Heart right ventricle (tissue), 16 donors: ENCODE data around the gene CHRM2. TPM values are rescaled to one million over a fixed set of nuclear protein-coding genes. Genes with fewer than 3 reads are reported as not detected.

Source experiments
- ATAC-seq, 8 donors: fragments of 200-7000 bp; cut with Tn5 transposase; one replicate each; pipeline ENCODE4 v1.9.1; 2020; ENCODE audit warnings: mild to moderate bottlenecking in 8 of 8, moderate library complexity in 8 of 8, moderate number of reproducible peaks in 1 of 8
- DNase-seq, 2 donors: peaks; one replicate each; pipeline ENCODE4 v3.0.0-alpha.2; 2020
- H3K27ac ChIP-seq, 10 donors: fragments of 200-600 bp; sonication (generic) in 2 of 10; one replicate each; pipeline versions ENCODE4 v1.5.0 to v1.8.0; 2020 to 2022; ENCODE audit warnings: mild to moderate bottlenecking in 3 of 10
- H3K27me3 ChIP-seq, 7 donors: fragments of 200-600 bp; one replicate each; pipeline ENCODE4 v1.8.0; 2021 to 2022; ENCODE audit warnings: mild to moderate bottlenecking in 2 of 7
- H3K36me3 ChIP-seq, 9 donors: fragments of 200-600 bp; sonication (generic) in 1 of 9; one replicate each; pipeline versions ENCODE4 v1.5.0 to v1.8.0; 2020 to 2022; ENCODE audit warnings: mild to moderate bottlenecking in 2 of 9
- H3K4me1 ChIP-seq, 9 donors: fragments of 200-600 bp; sonication (generic) in 1 of 9; one replicate each; pipeline versions ENCODE4 v1.5.0 to v1.8.0; 2020 to 2022; ENCODE audit warnings: mild to moderate bottlenecking in 4 of 9
- H3K4me3 ChIP-seq, 10 donors: fragments of 200-600 bp; sonication (generic) in 2 of 10; one replicate each; pipeline versions ENCODE4 v1.5.0 to v1.8.0; 2020 to 2022; ENCODE audit warnings: mild to moderate bottlenecking in 7 of 10, moderate library complexity in 2 of 10
- H3K9me3 ChIP-seq, 11 donors: fragments of 200-600 bp in 10 of 11; sonication (generic) in 2 of 11; one replicate each; pipeline versions ENCODE4 v1.5.0 to v1.8.0; 2013 to 2022; ENCODE audit warnings: mild to moderate bottlenecking in 2 of 11, control low read depth in 1 of 11, moderate library complexity in 1 of 11
- WGBS, 2 donors: extraction: QIAGEN DNeasy Blood & Tissue Kit; methylation state at CpG; one replicate each; pipeline ENCODE4 v1.1.7; 2013; ENCODE audit warnings: inconsistent platforms in 1 of 2; 5-methylcytosine and 5-hydroxymethylcytosine counted together
- intact Hi-C, 10 donors: fragments of 100-400 bp; cut with DNase I; formaldehyde crosslinking; loops; one replicate each; pipeline versions ENCODE4 v1.11.1 to v1.14.2; 2022
- polyA plus RNA-seq, 2 donors: library from polyadenylated mRNA; stranded (reverse); fragments of 200-250 nt; gene quantifications; one replicate each; pipeline ENCODE4 v1.2.3, GENCODE V29; 2013
- total RNA-seq, 10 donors: library from RNA; stranded (reverse); fragmentation: NEBNext Ultra II Directional in 3 of 10; extraction: Animal tissue kit (Norgen Biotek cat#: 25700) in 3 of 10; gene quantifications; one replicate each; pipeline versions ENCODE4 v1.2.1 to v1.2.4, GENCODE V29; 2021 to 2023
- TF ChIP-seq, protein P1 (sequence below), 9 donors: fragments of 200-600 bp; sonication (generic) in 2 of 9; IDR thresholded peaks; one replicate each; pipeline versions ENCODE4 v1.5.0 to v1.8.0; 2021 to 2022; ENCODE audit warnings: antibody characterized with exemption in 9 of 9, mild to moderate bottlenecking in 5 of 9, moderate library complexity in 1 of 9
- donor health status: Arrhythmogenic right ventricular cardiomyopathy.
- donor health status: ischemic (EF 13 %, LVEDD 7.1; RV severe dilation, severe dysfunction).
- donor health status: healthy with polysubstance abuse.
- donor health status: DM: no; HTN: yes; CAD: no.
- donor health status: DM: no; HTN: no; CAD: no.
- donor health status: ischemic (EF 25% LVEDD 6.9; RV normal size, moderate dysfunction).
- donor health status: ischemic (EF 25% LVEDD 5.7; RV mildly dilated, moderate dysfunction).
- donor health status: healthy.
- donor health status: DM: yes; HTN: yes; CAD: no.
- donor health status: Ischemic cardiomyopathy.
- donor health status: ischemic (EF 35%, LVEDD 5.7; RV mildly dilated, moderate dysfunction).
- donor health status: nonischemic (EF 11% LVEDD 7.7; RV severe dilation, severe dysfunction).
- donor health status: DM: yes; HTN: yes; CAD: no.
- donor health status: PGD.
- donor health status: ischemic (EF 29% LVEDD 5.4; RV normal size, mild dysfunction).
- donor health status: nonischemic (EF 23%, LVEDD 6.1; RV moderate dilation, normal function).

Gene CHRM2
- total and polyA plus RNA-seq, 12 donors: 11.7 to 108 (median 69.7) TPM

DNA sequence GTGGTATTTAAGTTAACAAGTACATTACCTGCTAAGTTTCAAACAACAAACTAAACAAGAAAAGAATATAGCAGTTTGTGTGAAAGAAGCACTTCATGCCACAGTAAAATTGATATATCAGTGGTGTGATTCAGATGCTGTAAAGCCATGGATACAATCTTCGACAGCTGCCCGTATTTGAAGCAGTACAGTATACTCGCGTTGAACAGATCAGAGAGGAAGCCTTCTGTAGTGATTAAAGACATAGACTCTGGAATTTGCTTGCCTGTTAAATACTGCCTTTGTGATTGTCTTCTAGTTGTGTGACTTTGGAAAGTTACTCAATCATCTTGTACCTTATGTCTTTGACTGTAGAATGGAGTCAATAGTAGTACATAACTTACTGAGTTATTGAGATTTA, 71.7 kb downstream of the CHRM2 start:
- TF ChIP-seq, protein P1, sequence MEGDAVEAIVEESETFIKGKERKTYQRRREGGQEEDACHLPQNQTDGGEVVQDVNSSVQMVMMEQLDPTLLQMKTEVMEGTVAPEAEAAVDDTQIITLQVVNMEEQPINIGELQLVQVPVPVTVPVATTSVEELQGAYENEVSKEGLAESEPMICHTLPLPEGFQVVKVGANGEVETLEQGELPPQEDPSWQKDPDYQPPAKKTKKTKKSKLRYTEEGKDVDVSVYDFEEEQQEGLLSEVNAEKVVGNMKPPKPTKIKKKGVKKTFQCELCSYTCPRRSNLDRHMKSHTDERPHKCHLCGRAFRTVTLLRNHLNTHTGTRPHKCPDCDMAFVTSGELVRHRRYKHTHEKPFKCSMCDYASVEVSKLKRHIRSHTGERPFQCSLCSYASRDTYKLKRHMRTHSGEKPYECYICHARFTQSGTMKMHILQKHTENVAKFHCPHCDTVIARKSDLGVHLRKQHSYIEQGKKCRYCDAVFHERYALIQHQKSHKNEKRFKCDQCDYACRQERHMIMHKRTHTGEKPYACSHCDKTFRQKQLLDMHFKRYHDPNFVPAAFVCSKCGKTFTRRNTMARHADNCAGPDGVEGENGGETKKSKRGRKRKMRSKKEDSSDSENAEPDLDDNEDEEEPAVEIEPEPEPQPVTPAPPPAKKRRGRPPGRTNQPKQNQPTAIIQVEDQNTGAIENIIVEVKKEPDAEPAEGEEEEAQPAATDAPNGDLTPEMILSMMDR (IDR thresholded peaks at IDR 0.05): no peak
- Histone ChIP-seq H3K27me3 (no peaks in the 10 kb centered on the region), H3K9me3 (no peaks in the 10 kb centered on the region), H3K4me3 (no peak overlapping the region), H3K27ac (peak overlapping the region; percentile 3 to 82 (median 62)), H3K4me1 (peaks cover 0 to 36% (median 0%) of the 10 kb centered on the region in 9 donors), H3K36me3 (no peaks in the 10 kb centered on the region)
- DNase-seq: no peak
- 35 to 57% methylated on average over 4 of the region's 4 CpGs for WGBS, 2 donors
- intact Hi-C loops: loop anchor here in 1 of 10 donors (10.0 kb wide), 1 partner anchor 55 kb away; no protein-coding TSS in a partner anchor
- ATAC-seq: peak in 3 of 8 donors; percentile 25 to 54 (median 38)

DNA sequence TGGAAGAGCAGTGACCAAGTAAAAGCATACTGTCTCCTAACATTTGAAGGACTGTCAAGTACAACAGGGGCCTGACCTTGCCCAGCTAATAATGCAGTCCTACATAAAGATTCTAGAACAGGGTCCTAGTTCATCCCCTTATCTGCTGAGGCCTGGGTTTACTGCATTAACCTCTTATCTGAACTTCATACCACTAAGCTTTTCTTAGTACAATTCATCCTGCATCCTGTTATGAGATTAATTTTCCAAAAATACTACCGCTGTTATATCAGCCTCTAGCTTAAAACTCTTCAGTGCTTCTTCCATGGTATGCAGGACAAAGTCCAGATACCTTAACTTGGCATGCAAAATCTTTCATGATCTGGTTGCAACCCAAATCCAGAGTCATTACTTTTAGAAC, 72.5 kb downstream of the CHRM2 start:
- ATAC-seq: peak in 7 of 8 donors; percentile 10 to 81 (median 62)
- Histone ChIP-seq H3K4me1 (peaks cover 0 to 36% (median 1%) of the 10 kb centered on the region in 9 donors), H3K4me3 (no peak overlapping the region), H3K9me3 (no peaks in the 10 kb centered on the region), H3K36me3 (no peaks in the 10 kb centered on the region), H3K27ac (peak overlapping the region; percentile 16 to 82 (median 62)), H3K27me3 (no peaks in the 10 kb centered on the region)
- no peak for DNase-seq
- whole genome bisulfite sequencing, 2 donors: 25 to 43% methylated on average over 1 of the region's 1 CpG
- intact Hi-C loops: loop anchor here in 1 of 10 donors (10.0 kb wide), 1 partner anchor 56 kb away; no protein-coding TSS in a partner anchor
- TF ChIP-seq, protein P1 (IDR thresholded peaks at IDR 0.05): no peak

DNA sequence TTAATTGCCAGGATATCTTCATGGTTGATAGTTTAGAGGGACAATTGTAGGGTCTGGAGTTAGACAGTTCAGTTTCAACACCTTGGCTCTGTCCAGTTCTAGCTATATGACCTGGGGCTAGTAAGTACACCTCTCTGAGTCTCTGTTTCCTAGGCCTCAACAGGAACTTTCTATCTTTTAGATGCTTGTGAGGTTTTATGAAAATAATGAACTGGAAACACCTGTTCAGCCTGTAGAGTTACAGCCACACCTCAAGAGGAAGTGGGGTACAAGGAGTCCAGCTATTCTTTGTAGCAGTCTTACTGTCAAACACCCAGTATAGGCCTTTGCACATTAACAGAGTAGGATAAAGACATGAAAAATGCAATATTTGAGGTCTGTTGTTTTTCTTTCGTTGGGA, 73.4 kb downstream of the CHRM2 start:
- intact Hi-C loops: loop anchor here in 1 of 10 donors (10.0 kb wide), 1 partner anchor 57 kb away; no protein-coding TSS in a partner anchor

DNA sequence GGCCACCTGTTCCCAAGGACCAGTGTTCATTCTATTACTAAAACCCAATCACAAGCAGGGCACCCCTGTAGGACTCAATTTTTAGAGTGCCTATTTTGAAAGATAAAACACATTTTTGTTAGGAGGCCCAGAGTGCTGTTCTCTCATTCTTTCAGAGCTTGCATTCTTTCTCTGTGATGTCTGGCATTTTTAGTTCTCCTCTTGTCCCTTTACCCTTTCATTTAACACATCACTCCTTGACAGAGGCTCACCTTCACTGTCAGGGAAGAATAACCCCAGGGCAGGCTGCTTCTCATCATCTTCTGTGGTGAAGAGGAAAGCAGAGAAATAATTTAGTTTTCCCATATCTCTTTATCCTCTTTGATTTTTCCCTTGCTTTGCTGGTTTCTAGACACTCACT, 73.9 kb downstream of the CHRM2 start:
- no peaks in the 10 kb centered on the region for H3K27me3 ChIP-seq
- ATAC-seq: peak in 2 of 8 donors; percentile 32 to 38
- TF ChIP-seq, protein P1 (IDR thresholded peaks at IDR 0.05): no peak
- H3K36me3 ChIP-seq: no peaks in the 10 kb centered on the region
- DNase-seq: no peak
- H3K27ac ChIP-seq: peak overlapping the region in 9 of 10 donors; percentile 20 to 82 (median 68)
- H3K4me3 ChIP-seq: no peak overlapping the region
- H3K4me1 ChIP-seq: peaks cover 0 to 36% (median 5%) of the 10 kb centered on the region in 9 donors
- no peaks in the 10 kb centered on the region for H3K9me3 ChIP-seq
- intact Hi-C loops: loop anchor here in 1 of 10 donors (10.0 kb wide), 1 partner anchor 58 kb away; no protein-coding TSS in a partner anchor

More for the DNA sequence above, 73.4 kb downstream of the CHRM2 start:
- no peaks in the 10 kb centered on the region for H3K27me3 ChIP-seq
- DNase-seq: no peak
- WGBS, 2 donors: 70 to 74% methylated on average over 1 of the region's 1 CpG
- peaks cover 0 to 36% (median 5%) of the 10 kb centered on the region in 9 donors for H3K4me1 ChIP-seq
- H3K36me3 ChIP-seq: no peaks in the 10 kb centered on the region
- H3K9me3 ChIP-seq: no peaks in the 10 kb centered on the region
- no peak overlapping the region for H3K4me3 ChIP-seq
- peak in 3 of 8 donors; percentile 3 to 29 (median 14) for ATAC-seq
- TF ChIP-seq, protein P1 (IDR thresholded peaks at IDR 0.05): no peak
- H3K27ac ChIP-seq: peak overlapping the region; percentile 20 to 82 (median 62)
